HG03060 (cell line): ENCODE data around the gene ZBTB24.

Experiments
- ATAC-seq: cut with Tn5 transposase; IDR thresholded peaks from one replicate; pipeline ENCODE4 v1.9.1; 2021; ENCODE audit warnings: low read depth, moderate number of reproducible peaks; ENCODE audit not compliant: unreplicated experiment

ZBTB24 gene

GRCh38 chr6:109453594-109454495 is 29.2 kb downstream of the ZBTB24 start:
- ATAC-seq = no peak

GRCh38 chr6:109453156-109453555 is 29.9 kb downstream of the ZBTB24 start:
- ATAC-seq = no peak

DNA sequence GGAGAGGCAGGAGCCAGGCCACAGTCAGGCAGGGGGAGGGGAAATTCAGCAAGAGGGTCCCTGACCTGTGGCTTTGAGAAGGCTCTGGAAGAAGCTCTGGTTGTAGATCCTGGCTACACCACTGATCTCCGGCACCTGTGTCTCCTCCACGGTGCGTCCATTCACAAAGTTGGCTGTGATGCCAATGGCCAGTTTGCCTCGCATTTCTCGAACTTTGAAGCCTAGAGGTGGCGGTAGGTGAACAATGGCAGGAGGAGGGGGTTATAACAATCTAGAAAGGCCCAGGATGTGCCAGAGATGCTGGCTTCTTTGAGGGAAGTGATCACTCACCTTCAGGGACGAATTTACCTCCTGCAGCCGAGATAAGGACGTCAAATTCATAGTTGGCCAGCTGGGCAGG is 30.8 kb downstream of the ZBTB24 start:
- ATAC-seq = no peak

DNA sequence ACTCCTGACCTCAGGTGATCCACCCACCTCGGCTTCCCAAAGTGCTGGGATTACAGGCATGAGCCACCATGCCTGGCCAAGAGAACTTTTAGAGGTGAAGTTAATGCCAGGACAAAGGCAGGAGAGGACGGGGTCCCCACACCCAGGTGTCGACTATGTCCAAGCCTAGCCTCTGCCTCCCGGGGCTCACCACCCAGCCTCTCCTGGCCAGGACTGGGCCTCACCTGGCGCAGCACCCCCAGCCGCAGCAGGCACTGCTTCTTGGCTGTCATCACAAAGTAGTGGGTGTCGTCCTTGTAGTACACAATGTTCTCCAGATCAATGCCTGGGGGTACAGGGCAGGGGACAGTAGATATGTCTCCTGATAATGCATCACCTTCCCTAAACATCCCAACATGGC is 31.6 kb downstream of the ZBTB24 start:
- no peak for ATAC-seq

- ATAC-seq = no peak
Measured at GRCh38 chr6:109450801-109451200, 32.2 kb downstream of the ZBTB24 start.

- no peak for ATAC-seq
Measured at GRCh38 chr6:109449795-109450673, 33.0 kb downstream of the ZBTB24 start.

GRCh38 chr6:109449064-109449794 is 33.8 kb downstream of the ZBTB24 start:
- no peak for ATAC-seq

GRCh38 chr6:109448615-109449014 is 34.4 kb downstream of the ZBTB24 start:
- ATAC-seq = no peak

GRCh38 chr6:109447878-109448555 is 35.0 kb downstream of the ZBTB24 start:
- ATAC-seq = no peak

DNA sequence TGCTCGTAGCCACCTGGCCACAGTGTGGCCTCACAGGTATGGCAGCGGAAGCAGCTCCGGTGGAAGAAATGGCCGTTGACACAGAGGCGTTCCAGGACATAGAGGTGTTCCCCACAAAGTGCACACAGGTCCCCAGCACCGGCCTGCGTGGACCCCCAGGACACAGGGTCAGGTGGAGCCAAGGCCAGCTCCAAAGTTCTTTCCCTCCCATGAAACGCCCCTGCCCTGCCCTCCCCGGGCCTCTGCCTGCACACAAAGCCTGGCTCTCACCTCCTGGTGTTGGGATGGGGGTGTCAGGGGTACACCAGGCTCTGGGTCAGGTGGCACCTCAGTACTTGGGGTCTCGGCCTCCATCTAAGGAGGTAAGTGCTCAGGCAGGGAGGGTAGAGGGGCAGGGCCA is 35.9 kb downstream of the ZBTB24 start:
- ATAC-seq = no peak

GRCh38 chr6:109446541-109446940 is 36.5 kb downstream of the ZBTB24 start:
- ATAC-seq = no peak

DNA sequence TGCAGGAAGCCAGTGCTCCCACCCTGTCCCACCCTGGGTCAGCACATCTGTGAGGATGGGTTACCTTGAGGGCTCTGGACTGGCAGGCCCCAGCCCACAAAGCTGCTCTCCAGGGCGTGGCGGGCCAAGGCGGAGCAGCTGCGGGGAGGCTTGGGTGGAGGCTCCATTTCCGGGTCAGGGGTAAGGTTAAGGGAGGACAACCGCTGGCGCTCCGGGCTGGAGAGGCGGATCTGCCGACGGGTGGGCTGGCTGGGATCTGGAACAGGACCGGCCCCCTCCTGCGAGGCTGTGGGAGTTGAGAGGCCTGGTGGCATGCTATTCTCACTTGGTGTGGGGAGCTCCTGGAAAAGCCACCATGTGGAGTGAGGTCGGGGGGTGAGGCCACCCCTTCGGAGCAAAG is 36.9 kb downstream of the ZBTB24 start:
- no peak for ATAC-seq

DNA sequence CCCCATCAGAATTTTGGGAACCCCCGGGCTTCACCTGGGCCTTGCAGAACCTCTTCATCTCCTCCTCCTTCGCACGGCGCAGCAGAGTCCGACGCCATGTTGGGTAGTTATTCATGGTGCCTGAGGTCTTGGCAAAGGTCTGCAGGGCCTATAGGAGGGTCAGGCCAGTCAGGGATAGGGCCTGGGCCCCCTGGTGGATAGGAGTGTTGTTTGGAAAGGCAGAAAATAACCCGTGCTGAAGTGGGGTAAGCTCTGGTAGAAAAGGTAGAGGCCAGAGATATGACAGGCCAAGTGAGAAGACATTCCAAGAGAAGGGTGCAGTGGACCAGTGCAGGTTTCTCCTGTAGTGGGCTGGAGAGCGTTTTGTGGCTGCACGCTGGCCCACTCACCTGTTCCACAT is 37.6 kb downstream of the ZBTB24 start:
- no peak for ATAC-seq

DNA sequence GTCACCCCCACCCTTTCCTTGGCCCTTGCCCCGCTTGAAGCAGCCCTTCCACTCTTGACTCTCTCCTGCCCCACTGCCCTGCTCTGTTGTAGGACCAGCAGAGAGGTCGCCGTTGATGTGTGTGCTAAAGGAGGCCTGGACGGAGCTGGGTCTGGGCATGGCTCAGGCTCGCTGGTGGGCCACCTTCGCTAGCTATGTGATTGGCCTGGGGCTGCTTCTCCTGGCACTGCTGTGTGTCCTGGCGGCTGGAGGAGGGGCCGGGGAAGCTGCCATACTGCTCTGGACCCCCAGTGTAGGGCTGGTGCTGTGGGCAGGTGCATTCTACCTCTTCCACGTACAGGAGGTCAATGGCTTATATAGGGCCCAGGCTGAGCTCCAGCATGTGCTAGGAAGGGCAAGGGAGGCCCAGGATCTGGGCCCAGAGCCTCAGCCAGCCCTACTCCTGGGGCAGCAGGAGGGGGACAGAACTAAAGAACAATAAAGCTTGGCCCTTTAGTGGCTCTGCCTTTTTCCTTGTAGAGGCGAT is 39.5 kb downstream of the ZBTB24 start:
- no peak for ATAC-seq

GRCh38 chr6:109442393-109442924 is 40.6 kb downstream of the ZBTB24 start:
- no peak for ATAC-seq

DNA sequence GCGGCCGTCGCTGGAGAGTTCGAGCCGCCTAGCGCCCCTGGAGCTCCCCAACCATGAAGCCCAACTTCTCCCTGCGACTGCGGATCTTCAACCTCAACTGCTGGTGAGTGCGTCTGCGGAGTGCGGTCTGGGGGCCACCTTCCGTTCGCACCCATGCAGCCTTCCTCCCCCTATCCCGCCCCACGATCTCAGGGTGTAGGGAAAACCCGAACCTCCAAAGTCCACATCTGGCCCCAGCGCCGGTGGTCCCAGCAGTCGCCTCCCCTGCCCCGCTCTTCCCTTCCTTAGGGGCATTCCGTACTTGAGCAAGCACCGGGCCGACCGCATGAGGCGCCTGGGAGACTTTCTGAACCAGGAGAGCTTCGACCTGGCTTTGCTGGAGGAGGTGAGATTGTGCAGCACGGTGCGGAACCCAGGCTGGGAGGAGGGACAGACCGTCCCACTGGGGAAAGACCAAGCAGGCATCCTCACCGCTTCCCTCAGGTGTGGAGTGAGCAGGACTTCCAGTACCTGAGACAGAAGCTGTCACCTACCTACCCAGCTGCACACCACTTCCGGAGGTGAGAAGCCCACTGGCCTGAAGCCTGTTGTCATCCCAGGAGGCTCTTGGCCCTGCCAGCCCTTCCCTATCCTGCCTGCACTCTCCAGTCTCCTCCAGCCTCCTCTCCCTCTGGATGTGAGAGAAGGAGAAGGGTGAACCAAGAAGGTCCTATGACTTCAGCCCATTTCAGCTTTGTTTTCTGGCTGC is 41.8 kb downstream of the ZBTB24 start:
- no peak for ATAC-seq

DNA sequence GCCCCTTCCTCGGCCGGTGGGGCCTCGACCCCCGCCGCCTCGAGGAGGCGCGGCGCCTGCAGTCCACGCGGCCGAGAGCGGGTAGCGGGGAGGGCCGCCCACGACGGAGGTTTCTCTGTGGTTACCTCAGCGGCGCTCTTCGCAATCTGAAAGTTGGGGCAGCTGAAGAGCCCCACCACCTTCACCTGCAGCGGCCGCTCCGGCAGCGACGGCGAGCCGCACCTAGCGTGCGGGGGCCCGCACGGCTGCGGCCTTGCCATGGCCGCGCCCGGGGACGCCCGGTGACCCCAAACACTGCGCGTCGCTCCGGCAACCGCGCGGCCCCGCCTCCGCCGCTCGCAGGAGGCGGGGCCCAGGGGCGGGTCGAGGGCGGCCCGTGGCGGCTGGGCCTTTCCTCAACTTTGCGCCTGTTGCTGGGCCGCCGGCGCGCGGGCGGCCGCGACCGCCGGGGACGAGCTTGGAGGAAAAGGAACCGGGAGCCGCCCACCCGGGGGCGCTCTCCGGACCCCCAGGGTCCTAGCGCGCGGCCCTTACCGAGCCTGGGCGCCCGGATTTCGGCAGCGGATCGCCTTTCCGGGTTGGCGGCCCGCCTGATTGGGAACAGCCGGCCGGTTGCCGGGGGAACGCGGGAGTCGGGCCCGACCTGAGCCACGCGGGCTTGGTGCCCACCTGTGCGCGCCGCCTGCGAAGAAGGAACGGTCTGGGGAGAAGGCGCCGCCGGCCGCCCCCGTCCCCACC is 42.5 kb downstream of the ZBTB24 start, which contains the start of the genes PPIL6 and SMPD2:
Gene PPIL6, minus strand, starts transcription at position 298 of the 738 bp plus-strand sequence. Its CDS starts 38 bp downstream, at position 260.
Gene SMPD2, plus strand, starts transcription at position 394 of the 738 bp plus-strand sequence. CDS start 398 bp downstream, outside the sequence.
- peak; percentile 38 for ATAC-seq

DNA sequence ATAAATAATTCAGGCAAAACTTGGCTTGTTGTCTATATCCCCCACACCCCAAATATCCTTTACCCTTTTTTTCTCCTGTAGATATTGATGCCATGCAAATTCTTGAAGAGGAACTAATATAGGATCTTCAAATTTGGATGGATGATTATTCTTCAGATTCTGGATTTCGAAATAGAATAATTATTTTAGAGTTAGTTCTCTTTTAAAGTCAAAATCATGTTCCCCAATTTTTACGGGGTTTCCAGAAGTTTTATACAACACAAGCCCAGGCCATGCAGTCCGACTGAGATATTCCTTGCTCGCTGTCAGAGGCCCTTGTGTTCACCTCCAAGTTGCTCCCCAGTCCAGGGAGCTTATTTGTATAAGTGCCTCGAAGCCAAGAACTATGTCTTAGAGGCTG is 47.0 kb downstream of the ZBTB24 start:
- ATAC-seq = no peak
